ENCODE measurements around the gene FBXL16.
A peak's percentile ranks its signal among the peaks of the same experiment; 100 is the strongest.

FBXL16 gene

DNA sequence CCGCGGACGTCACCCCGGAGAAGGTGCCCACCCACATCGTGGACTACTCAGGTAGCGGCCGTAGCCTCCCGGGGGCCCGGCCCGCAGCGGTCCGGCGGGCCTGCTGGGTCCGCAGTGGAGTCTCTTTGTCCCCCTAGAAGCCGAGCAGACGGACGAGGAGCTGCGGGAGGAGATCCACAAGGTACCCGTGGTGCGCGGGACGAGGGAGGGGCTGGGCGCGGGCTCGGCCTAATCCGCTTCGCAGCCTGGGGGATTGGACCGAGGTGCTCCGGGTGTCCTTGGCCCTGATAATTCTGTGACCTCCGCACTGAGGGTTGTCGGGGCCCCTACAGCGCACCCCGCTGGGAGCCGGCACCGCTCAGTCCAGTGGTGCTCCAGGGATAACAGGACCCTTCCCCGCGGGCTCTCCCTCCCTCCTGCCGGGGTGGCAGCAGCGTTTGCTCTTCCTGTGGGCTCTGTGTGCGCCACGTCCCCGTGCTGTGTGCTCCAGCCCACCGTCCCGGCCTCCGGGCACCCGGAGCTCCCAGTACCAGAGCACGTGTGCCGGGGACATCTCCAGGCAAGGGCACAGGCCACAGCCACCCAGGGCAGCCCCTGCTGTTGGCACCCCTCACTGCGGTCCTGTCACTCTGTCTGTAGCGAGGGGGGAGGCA is 37.0 kb downstream of the FBXL16 start (continued):
- TF ChIP-seq, protein P1, sequence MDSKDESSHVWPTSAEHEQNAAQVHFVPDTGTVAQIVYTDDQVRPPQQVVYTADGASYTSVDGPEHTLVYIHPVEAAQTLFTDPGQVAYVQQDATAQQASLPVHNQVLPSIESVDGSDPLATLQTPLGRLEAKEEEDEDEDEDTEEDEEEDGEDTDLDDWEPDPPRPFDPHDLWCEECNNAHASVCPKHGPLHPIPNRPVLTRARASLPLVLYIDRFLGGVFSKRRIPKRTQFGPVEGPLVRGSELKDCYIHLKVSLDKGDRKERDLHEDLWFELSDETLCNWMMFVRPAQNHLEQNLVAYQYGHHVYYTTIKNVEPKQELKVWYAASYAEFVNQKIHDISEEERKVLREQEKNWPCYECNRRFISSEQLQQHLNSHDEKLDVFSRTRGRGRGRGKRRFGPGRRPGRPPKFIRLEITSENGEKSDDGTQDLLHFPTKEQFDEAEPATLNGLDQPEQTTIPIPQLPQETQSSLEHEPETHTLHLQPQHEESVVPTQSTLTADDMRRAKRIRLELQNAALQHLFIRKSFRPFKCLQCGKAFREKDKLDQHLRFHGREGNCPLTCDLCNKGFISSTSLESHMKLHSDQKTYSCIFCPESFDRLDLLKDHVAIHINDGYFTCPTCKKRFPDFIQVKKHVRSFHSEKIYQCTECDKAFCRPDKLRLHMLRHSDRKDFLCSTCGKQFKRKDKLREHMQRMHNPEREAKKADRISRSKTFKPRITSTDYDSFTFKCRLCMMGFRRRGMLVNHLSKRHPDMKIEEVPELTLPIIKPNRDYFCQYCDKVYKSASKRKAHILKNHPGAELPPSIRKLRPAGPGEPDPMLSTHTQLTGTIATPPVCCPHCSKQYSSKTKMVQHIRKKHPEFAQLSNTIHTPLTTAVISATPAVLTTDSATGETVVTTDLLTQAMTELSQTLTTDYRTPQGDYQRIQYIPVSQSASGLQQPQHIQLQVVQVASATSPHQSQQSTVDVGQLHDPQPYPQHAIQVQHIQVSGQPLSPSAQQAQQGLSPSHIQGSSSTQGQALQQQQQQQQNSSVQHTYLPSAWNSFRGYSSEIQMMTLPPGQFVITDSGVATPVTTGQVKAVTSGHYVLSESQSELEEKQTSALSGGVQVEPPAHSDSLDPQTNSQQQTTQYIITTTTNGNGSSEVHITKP (tag by site-specific recombination; IDR thresholded peaks at IDR 0.05): peak; percentile 19; the same call in 1 of the 2 replicates
- TF ChIP-seq PRDM2 (tag by site-specific recombination; IDR thresholded peaks at IDR 0.05; ENCODE audit: borderline replicate concordance): no peak
- TF ChIP-seq ZNF626 (tag by site-specific recombination; IDR thresholded peaks at IDR 0.05): no peak
- no peak for TF ChIP-seq ZNF837 (tag by site-specific recombination; IDR thresholded peaks at IDR 0.05)
- no peak for TF ChIP-seq ZNF404 (tag by site-specific recombination; IDR thresholded peaks at IDR 0.05)
- no peak for TF ChIP-seq KLF16 (tag by site-specific recombination; IDR thresholded peaks at IDR 0.05)
- TF ChIP-seq ZSCAN30 (tag by site-specific recombination; IDR thresholded peaks at IDR 0.05): no peak
- no peak for TF ChIP-seq ZNF157 (tag by site-specific recombination; IDR thresholded peaks at IDR 0.05)
- no peak for TF ChIP-seq SALL2 (tag by site-specific recombination; IDR thresholded peaks at IDR 0.05; ENCODE audit: borderline replicate concordance)
- TF ChIP-seq REST (tag by site-specific recombination; IDR thresholded peaks at IDR 0.05): no peak
- TF ChIP-seq ZNF18 (tag by site-specific recombination; IDR thresholded peaks at IDR 0.05): no peak
- TF ChIP-seq, protein P2, sequence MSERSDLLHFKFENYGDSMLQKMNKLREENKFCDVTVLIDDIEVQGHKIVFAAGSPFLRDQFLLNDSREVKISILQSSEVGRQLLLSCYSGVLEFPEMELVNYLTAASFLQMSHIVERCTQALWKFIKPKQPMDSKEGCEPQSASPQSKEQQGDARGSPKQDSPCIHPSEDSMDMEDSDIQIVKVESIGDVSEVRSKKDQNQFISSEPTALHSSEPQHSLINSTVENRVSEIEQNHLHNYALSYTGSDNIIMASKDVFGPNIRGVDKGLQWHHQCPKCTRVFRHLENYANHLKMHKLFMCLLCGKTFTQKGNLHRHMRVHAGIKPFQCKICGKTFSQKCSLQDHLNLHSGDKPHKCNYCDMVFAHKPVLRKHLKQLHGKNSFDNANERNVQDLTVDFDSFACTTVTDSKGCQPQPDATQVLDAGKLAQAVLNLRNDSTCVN (tag by site-specific recombination; optimal IDR thresholded peaks at IDR 0.05): peak; percentile 55
- TF ChIP-seq ZNF785 (tag by site-specific recombination; IDR thresholded peaks at IDR 0.05): no peak
- peak; percentile 65 for TF ChIP-seq HIC1 (tag by site-specific recombination; IDR thresholded peaks at IDR 0.05)
- no peak for TF ChIP-seq ZNF223 (tag by site-specific recombination; IDR thresholded peaks at IDR 0.05)
- TF ChIP-seq, protein P3, sequence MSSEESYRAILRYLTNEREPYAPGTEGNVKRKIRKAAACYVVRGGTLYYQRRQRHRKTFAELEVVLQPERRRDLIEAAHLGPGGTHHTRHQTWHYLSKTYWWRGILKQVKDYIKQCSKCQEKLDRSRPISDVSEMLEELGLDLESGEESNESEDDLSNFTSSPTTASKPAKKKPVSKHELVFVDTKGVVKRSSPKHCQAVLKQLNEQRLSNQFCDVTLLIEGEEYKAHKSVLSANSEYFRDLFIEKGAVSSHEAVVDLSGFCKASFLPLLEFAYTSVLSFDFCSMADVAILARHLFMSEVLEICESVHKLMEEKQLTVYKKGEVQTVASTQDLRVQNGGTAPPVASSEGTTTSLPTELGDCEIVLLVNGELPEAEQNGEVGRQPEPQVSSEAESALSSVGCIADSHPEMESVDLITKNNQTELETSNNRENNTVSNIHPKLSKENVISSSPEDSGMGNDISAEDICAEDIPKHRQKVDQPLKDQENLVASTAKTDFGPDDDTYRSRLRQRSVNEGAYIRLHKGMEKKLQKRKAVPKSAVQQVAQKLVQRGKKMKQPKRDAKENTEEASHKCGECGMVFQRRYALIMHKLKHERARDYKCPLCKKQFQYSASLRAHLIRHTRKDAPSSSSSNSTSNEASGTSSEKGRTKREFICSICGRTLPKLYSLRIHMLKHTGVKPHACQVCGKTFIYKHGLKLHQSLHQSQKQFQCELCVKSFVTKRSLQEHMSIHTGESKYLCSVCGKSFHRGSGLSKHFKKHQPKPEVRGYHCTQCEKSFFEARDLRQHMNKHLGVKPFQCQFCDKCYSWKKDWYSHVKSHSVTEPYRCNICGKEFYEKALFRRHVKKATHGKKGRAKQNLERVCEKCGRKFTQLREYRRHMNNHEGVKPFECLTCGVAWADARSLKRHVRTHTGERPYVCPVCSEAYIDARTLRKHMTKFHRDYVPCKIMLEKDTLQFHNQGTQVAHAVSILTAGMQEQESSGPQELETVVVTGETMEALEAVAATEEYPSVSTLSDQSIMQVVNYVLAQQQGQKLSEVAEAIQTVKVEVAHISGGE (tag by site-specific recombination; conservative IDR thresholded peaks at IDR 0.05; ENCODE audit: low read depth): peak; percentile 21; the same call in 1 of the 2 replicates

Data from HEK293 (cell line).